Brain microvascular endothelial cell (primary cell): Measurements from ENCODE around the gene PHLPP1.

Experiments
- DNase-seq: peaks from one replicate; pipeline ENCODE4 v3.0.0-alpha.2; 2020
- H3K27ac ChIP-seq: fragments of 250-450 bp; sonication (Bioruptor Pico); 2 replicates; pipeline ENCODE4 v1.5.1; 2020; ENCODE audit warnings: mild to moderate bottlenecking, moderate library complexity
- H3K27me3 ChIP-seq: fragments of 250-450 bp; sonication (Bioruptor Pico); replicated peaks from 2 replicates; pipeline ENCODE4 v1.5.1; 2020; ENCODE audit warnings: mild to moderate bottlenecking
- H3K36me3 ChIP-seq: fragments of 250-450 bp; sonication (Bioruptor Pico); replicated peaks from 2 replicates; pipeline ENCODE4 v1.5.1; 2020; ENCODE audit warnings: mild to moderate bottlenecking
- H3K4me3 ChIP-seq: 2 replicates; pipeline ENCODE4 v1.5.1; 2011; ENCODE audit warnings: low read depth, mild to moderate bottlenecking, control low read depth, low read length, moderate library complexity
- in situ Hi-C: cut with HindIII; loops from 2 replicates; pipeline ENCODE4 v1.10.0; 2017; ENCODE audit warnings: low sequenced_read_pairs, low pct_ligation_motif_present
- TF ChIP-seq, protein P1 (sequence below): IDR thresholded peaks from 2 replicates; pipeline ENCODE4 v1.5.1; 2011; ENCODE audit warnings: low read depth, mild to moderate bottlenecking, moderate library complexity, low read length, control low read depth, inconsistent platforms; ENCODE audit errors: missing control alignments

The PHLPP1 gene

DNA sequence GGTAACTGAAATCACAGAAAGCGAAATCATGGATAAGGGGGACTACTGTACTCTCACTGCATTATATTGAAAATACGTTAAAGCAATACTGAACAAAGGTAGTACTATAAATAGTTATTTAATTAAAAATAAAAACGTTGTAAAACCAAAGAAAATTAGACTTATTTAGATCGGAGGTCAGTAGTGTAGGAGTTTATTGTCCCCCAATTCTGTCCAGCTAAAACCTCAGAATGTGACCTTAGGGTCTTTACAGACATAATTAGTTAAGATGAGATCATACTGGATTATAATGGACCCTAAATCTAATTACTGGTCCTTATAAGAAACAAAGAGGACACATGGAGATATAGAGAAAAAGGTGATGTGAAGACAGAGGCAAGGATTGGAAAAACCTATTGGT lies 95.3 kb downstream of the PHLPP1 start:
- DNase-seq, result no peak
- Histone ChIP-seq H3K36me3 (no peaks in the 10 kb centered on the region), H3K27ac (no peak overlapping the region), H3K27me3 (no peaks in the 10 kb centered on the region), H3K4me3 (no peak overlapping the region)
- in situ Hi-C loops, result no loop called here
- TF ChIP-seq, protein P1, sequence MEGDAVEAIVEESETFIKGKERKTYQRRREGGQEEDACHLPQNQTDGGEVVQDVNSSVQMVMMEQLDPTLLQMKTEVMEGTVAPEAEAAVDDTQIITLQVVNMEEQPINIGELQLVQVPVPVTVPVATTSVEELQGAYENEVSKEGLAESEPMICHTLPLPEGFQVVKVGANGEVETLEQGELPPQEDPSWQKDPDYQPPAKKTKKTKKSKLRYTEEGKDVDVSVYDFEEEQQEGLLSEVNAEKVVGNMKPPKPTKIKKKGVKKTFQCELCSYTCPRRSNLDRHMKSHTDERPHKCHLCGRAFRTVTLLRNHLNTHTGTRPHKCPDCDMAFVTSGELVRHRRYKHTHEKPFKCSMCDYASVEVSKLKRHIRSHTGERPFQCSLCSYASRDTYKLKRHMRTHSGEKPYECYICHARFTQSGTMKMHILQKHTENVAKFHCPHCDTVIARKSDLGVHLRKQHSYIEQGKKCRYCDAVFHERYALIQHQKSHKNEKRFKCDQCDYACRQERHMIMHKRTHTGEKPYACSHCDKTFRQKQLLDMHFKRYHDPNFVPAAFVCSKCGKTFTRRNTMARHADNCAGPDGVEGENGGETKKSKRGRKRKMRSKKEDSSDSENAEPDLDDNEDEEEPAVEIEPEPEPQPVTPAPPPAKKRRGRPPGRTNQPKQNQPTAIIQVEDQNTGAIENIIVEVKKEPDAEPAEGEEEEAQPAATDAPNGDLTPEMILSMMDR, result no peak

DNA sequence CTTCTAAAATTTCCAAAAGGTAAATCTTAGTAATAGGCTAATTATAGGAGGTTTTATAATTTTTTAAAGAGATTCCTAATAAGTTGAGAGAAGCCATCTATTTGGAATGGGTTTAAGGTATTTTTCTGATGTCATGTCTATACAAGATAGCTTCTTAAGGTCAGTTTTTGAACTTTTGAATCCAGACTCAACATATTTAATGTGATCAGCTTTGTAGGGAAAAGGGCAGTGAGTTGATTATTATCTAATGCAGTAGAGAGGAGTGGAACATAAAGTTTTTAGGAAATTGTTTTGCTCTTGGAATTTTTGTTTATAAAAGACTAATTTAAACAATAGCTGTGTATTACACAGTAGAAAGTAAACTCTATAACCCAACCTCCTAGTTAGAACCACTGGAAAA lies 96.3 kb downstream of the PHLPP1 start:
- Histone ChIP-seq H3K36me3 (no peaks in the 10 kb centered on the region), H3K4me3 (no peak overlapping the region), H3K27ac (no peak overlapping the region), H3K27me3 (no peaks in the 10 kb centered on the region)
- no peak for DNase-seq
- TF ChIP-seq, protein P1, result no peak
- in situ Hi-C loops, result no loop called here

- in situ Hi-C loops, result no loop called here
- peak; percentile 9 for DNase-seq
- TF ChIP-seq, protein P1, result no peak
- no peaks in the 10 kb centered on the region for H3K36me3 ChIP-seq
- no peak overlapping the region for H3K27ac ChIP-seq
- H3K27me3 ChIP-seq, result no peaks in the 10 kb centered on the region
- no peak overlapping the region for H3K4me3 ChIP-seq
These were observed 96.9 kb downstream of the PHLPP1 start for GRCh38 chr18:62812242-62812641.

GRCh38 chr18:62812876-62813275 lies 97.5 kb downstream of the PHLPP1 start:
- in situ Hi-C loops, result no loop called here
- TF ChIP-seq, protein P1, result no peak

GRCh38 chr18:62814132-62814759 lies 98.9 kb downstream of the PHLPP1 start:
- TF ChIP-seq, protein P1, result no peak
- DNase-seq, result no peak
- Histone ChIP-seq H3K36me3 (no peaks in the 10 kb centered on the region), H3K4me3 (no peak overlapping the region), H3K27ac (no peak overlapping the region), H3K27me3 (no peaks in the 10 kb centered on the region)
- in situ Hi-C loops, result no loop called here

More at GRCh38 chr18:62812876-62813275, 97.5 kb downstream of the PHLPP1 start:
- DNase-seq, result no peak
- no peak overlapping the region for H3K4me3 ChIP-seq
- H3K36me3 ChIP-seq, result no peaks in the 10 kb centered on the region
- no peak overlapping the region for H3K27ac ChIP-seq
- H3K27me3 ChIP-seq, result no peaks in the 10 kb centered on the region

DNA sequence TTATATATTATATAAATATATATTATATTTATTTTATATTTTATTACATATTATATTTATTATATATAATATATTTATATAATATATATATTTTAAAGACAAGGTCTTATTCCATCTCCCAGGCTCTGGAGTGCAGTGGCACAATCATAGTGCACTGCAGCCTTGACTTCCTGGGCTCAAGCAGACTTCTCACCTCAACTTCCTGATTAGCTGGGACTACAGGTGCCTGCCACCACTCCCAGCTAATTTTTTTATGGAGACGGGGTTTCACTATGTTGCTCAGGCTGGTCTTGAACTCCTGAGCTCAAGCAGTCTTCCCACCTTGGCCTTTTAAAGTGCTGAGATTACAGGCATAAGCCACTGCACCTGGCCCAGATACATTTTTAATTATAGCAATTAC lies 110.0 kb downstream of the PHLPP1 start:
- Histone ChIP-seq H3K4me3 (no peak overlapping the region), H3K36me3 (no peaks in the 10 kb centered on the region), H3K27ac (no peak overlapping the region), H3K27me3 (no peaks in the 10 kb centered on the region)
- TF ChIP-seq, protein P1, result no peak
- DNase-seq, result no peak
- in situ Hi-C loops, result no loop called here
